IPS-20b (cell line): Measurements from ENCODE around the gene TRERF1.

Experiments used
- H3K27ac ChIP-seq: one replicate; pipeline ENCODE4 v1.5.1; 2013; ENCODE audit warnings: low read length
- H3K27me3 ChIP-seq: 2 replicates; pipeline ENCODE4 v1.6.1; 2013; ENCODE audit warnings: mild to moderate bottlenecking, low read length, inconsistent platforms; ENCODE audit not compliant: insufficient read depth
- H3K36me3 ChIP-seq: 2 replicates; pipeline ENCODE4 v1.6.1; 2013; ENCODE audit warnings: low read depth, mild to moderate bottlenecking, inconsistent platforms, low read length, moderate library complexity; ENCODE audit not compliant: insufficient read depth
- H3K4me1 ChIP-seq: 2 replicates; pipeline ENCODE4 v1.6.1; 2013; ENCODE audit warnings: mild to moderate bottlenecking, control low read depth, inconsistent platforms, low read length, moderate library complexity; ENCODE audit not compliant: insufficient read depth
- H3K4me3 ChIP-seq: 2 replicates; pipeline ENCODE4 v1.5.1; 2013; ENCODE audit warnings: mild to moderate bottlenecking, low read length, inconsistent platforms
- H3K9ac ChIP-seq: 2 replicates; pipeline ENCODE4 v1.6.1; 2013; ENCODE audit warnings: low read depth, mild to moderate bottlenecking, inconsistent platforms, low read length, moderate library complexity
- H3K9me3 ChIP-seq: 2 replicates; pipeline ENCODE4 v1.6.1; 2013; ENCODE audit warnings: mild to moderate bottlenecking, low read depth, low read length, inconsistent platforms; ENCODE audit not compliant: insufficient read depth

Gene TRERF1

GRCh38 chr6:42320762-42321161, 131.0 kb downstream of the TRERF1 start:
- no peaks in the 10 kb centered on the region for H3K27me3 ChIP-seq

GRCh38 chr6:42318480-42318879, 133.2 kb downstream of the TRERF1 start:
- Histone ChIP-seq H3K4me3 (no peak overlapping the region), H3K27ac (no peak overlapping the region), H3K9ac (no peak overlapping the region), H3K4me1 (peaks cover 15% of the 10 kb centered on the region), H3K9me3 (no peaks in the 10 kb centered on the region), H3K27me3 (no peaks in the 10 kb centered on the region), H3K36me3 (no peaks in the 10 kb centered on the region)

More at GRCh38 chr6:42320762-42321161, 131.0 kb downstream of the TRERF1 start:
- no peak overlapping the region for H3K4me3 ChIP-seq
- H3K36me3 ChIP-seq, result no peaks in the 10 kb centered on the region
- no peaks in the 10 kb centered on the region for H3K9me3 ChIP-seq
- no peak overlapping the region for H3K27ac ChIP-seq
- no peak overlapping the region for H3K9ac ChIP-seq
- H3K4me1 ChIP-seq, result peaks cover 6% of the 10 kb centered on the region; the same call in 1 of the 2 replicates

DNA sequence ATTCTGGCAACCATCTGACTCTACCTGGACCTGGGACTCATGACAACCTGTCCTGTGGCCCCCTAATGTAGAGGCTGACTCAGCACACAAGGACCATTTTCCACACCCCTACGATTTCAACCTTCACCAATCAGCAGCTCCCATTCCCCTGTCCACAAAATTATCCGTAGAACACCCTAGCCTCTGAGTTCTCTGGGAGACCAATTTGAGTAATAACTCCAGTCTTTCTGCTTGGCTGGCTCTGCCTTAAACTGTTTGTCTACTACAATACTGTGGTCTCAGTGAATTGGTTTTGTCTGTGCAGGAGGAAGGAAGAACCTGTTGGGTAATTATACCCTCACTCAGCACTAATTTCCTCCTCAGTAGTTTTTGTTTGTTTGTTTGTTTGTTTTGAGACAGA, 134.7 kb downstream of the TRERF1 start:
- H3K9me3 ChIP-seq, result no peaks in the 10 kb centered on the region
- H3K27me3 ChIP-seq, result no peaks in the 10 kb centered on the region
- H3K36me3 ChIP-seq, result no peaks in the 10 kb centered on the region
- H3K27ac ChIP-seq, result no peak overlapping the region
- H3K9ac ChIP-seq, result no peak overlapping the region
- no peak overlapping the region for H3K4me3 ChIP-seq
- peaks cover 15% of the 10 kb centered on the region for H3K4me1 ChIP-seq

DNA sequence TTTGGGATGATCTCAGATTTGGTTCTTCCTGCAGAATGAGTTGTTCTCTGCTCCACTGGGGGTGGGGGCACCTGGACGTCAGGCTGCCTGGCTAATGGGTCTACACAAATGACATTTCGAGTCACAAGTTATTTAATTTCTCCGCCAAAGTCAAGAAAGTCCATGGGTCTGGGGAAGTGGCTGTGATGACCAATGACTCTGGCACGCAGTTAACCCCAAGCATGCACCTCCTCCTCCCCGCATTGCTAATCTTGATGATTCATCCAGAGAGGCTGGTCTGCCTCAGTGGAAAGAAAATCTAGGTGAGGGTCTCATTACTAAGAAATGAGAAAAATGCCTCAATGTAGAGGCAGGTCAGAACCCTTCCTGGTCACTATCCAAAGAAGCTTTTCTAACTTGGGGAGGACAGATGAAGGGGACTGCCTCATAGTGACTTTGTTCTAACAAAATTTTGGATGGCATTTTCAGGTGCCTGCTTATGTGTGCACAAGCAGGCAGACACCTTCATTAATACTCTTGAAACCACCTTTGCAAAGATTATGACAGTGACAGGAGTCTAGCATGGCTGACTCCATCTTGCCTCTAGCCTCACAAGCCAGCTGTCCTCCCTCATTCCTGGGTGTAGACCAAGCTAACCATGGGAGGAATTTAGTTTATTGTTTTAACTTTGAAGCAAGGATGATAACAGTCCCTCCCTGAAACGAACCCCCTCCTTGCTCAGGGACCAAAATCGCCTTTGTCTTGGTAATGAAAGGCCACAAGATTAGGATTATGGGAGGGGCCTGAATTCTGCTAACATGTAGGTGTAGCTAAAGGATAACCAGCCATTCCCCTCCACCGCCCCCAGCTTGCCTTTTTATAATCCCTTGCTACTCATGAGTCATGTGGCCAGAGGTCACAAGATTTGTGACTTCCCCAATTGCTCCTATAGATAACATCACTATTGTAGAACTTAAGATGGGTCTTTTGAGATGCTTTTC, 135.4 kb downstream of the TRERF1 start:
- H3K9ac ChIP-seq, result no peak overlapping the region
- H3K4me1 ChIP-seq, result peaks cover 15% of the 10 kb centered on the region
- H3K27me3 ChIP-seq, result no peaks in the 10 kb centered on the region
- H3K27ac ChIP-seq, result no peak overlapping the region
- H3K4me3 ChIP-seq, result no peak overlapping the region; the same call in 1 of the 2 replicates
- no peaks in the 10 kb centered on the region for H3K36me3 ChIP-seq
- no peaks in the 10 kb centered on the region for H3K9me3 ChIP-seq

- H3K4me3 ChIP-seq, result no peak overlapping the region; the same call in 1 of the 2 replicates
- no peaks in the 10 kb centered on the region for H3K27me3 ChIP-seq
- no peak overlapping the region for H3K27ac ChIP-seq
- no peak overlapping the region for H3K9ac ChIP-seq
- peaks cover 15% of the 10 kb centered on the region for H3K4me1 ChIP-seq
- no peaks in the 10 kb centered on the region for H3K36me3 ChIP-seq
- H3K9me3 ChIP-seq, result no peaks in the 10 kb centered on the region
Observed at GRCh38 chr6:42315259-42315990, 136.3 kb downstream of the TRERF1 start.

GRCh38 chr6:42314571-42315258, 137.0 kb downstream of the TRERF1 start:
- H3K9ac ChIP-seq, result no peak overlapping the region
- H3K36me3 ChIP-seq, result no peaks in the 10 kb centered on the region
- H3K4me3 ChIP-seq, result no peak overlapping the region
- no peaks in the 10 kb centered on the region for H3K9me3 ChIP-seq
- H3K27ac ChIP-seq, result no peak overlapping the region
- peaks cover 15% of the 10 kb centered on the region for H3K4me1 ChIP-seq
- no peaks in the 10 kb centered on the region for H3K27me3 ChIP-seq

- H3K9me3 ChIP-seq, result no peaks in the 10 kb centered on the region
- no peak overlapping the region for H3K27ac ChIP-seq
- H3K27me3 ChIP-seq, result no peaks in the 10 kb centered on the region
- H3K36me3 ChIP-seq, result no peaks in the 10 kb centered on the region
- no peak overlapping the region for H3K4me3 ChIP-seq
- H3K9ac ChIP-seq, result no peak overlapping the region
- peaks cover 15% of the 10 kb centered on the region for H3K4me1 ChIP-seq
Observed at GRCh38 chr6:42313941-42314570, 137.7 kb downstream of the TRERF1 start.

GRCh38 chr6:42313038-42313437, 138.7 kb downstream of the TRERF1 start:
- peaks cover 15% of the 10 kb centered on the region for H3K4me1 ChIP-seq
- no peaks in the 10 kb centered on the region for H3K36me3 ChIP-seq
- no peak overlapping the region for H3K27ac ChIP-seq
- H3K9ac ChIP-seq, result no peak overlapping the region
- no peaks in the 10 kb centered on the region for H3K9me3 ChIP-seq
- no peaks in the 10 kb centered on the region for H3K27me3 ChIP-seq
- no peak overlapping the region for H3K4me3 ChIP-seq

GRCh38 chr6:42307141-42307470, 144.6 kb downstream of the TRERF1 start:
- no peak overlapping the region for H3K27ac ChIP-seq
- H3K4me3 ChIP-seq, result no peak overlapping the region
- peaks cover 17% of the 10 kb centered on the region; the same call in 1 of the 2 replicates for H3K4me1 ChIP-seq
- no peaks in the 10 kb centered on the region for H3K36me3 ChIP-seq
- no peaks in the 10 kb centered on the region for H3K27me3 ChIP-seq
- no peaks in the 10 kb centered on the region for H3K9me3 ChIP-seq
- H3K9ac ChIP-seq, result no peak overlapping the region

DNA sequence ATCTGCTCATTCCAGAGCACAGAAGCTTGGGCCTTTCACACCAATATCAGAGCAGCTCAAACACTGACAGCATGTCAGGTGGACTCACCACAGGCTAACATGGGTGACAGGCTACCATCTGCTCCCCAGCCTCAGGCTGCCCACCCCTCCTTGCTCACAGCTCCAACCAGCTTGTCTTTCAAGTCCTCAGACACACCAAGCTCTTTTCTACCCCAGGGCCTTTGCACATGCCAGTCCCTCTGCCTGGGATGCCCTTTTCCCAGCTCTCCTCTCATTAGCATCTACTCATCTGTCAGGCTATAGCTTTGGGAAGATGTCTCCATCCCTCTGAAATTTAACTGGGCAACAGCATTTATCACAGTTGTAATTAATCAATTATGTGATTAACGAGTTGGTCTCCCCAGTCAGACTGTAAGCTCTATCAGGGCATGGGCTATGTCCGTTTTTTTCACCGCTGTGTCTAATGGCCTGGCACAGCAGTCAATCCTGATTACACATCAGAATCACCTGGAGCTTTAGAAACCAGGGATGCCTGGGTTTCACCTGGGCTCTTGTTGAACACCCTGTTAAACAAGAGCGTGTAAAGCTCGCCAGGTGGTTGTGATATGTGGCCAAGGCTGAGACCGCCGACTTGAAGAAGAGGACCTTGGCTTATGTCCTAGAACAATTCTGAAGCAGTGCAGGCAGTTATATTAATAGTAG, 145.1 kb downstream of the TRERF1 start:
- no peak overlapping the region for H3K9ac ChIP-seq
- H3K9me3 ChIP-seq, result no peaks in the 10 kb centered on the region
- H3K36me3 ChIP-seq, result no peaks in the 10 kb centered on the region
- no peak overlapping the region for H3K27ac ChIP-seq
- no peak overlapping the region for H3K4me3 ChIP-seq
- H3K27me3 ChIP-seq, result no peaks in the 10 kb centered on the region
- peaks cover 22% of the 10 kb centered on the region; the same call in 1 of the 2 replicates for H3K4me1 ChIP-seq
